HL-60 (cell line): ENCODE data around the gene KLF3.

Experiments
- CTCF ChIP-seq: IDR thresholded peaks from one replicate; pipeline ENCODE4 v1.5.1; 2011; ENCODE audit warnings: low read length, control low read depth, inconsistent platforms; ENCODE audit not compliant: insufficient read depth
- GABPA ChIP-seq: IDR thresholded peaks from 2 replicates; pipeline ENCODE4 v1.6.1; 2012; ENCODE audit warnings: low read depth
- POLR2AphosphoS5 ChIP-seq: IDR thresholded peaks from 2 replicates; pipeline ENCODE4 v1.6.1; 2012; ENCODE audit warnings: low read depth
- REST ChIP-seq: IDR thresholded peaks from 2 replicates; pipeline ENCODE4 v1.6.1; 2012; ENCODE audit warnings: low read depth; ENCODE audit not compliant: insufficient replicate concordance
- SPI1 ChIP-seq: IDR thresholded peaks from 2 replicates; pipeline ENCODE4 v1.6.1; 2012; ENCODE audit warnings: low read depth, mild to moderate bottlenecking, borderline replicate concordance

- TF ChIP-seq POLR2AphosphoS5 (no peak), CTCF (no peak), REST (no peak), SPI1 (no peak), GABPA (no peak)
Observed at GRCh38 chr4:38730493-38730829, 66.5 kb downstream of the KLF3 start.
